Activated CD4-positive, alpha-beta T cell treated with anti-CD3 and anti-CD28 coated beads, Interleukin-2, amount 50 U/mL, for 4 hours (primary cell): ENCODE measurements around the gene BRIX1.
"Not testable (repeated sequence)": the region's sequence is repeated elsewhere in the genome, so short reads cannot be mapped to it uniquely, and the experiment has no call there.

Experiments used
- DNase-seq, 2 experiments: peaks; one replicate each; pipeline ENCODE4 v3.0.0-alpha.2; 2020

BRIX1 gene

GRCh38 chr5:34970552-34970951 lies 55.0 kb downstream of the BRIX1 start:
- DNase-seq, result no peak

- DNase-seq, result not testable (repeated sequence)
These were observed 56.1 kb downstream of the BRIX1 start for GRCh38 chr5:34971655-34972054.
